Measurements from ENCODE around the gene USP36.

USP36 gene

DNA sequence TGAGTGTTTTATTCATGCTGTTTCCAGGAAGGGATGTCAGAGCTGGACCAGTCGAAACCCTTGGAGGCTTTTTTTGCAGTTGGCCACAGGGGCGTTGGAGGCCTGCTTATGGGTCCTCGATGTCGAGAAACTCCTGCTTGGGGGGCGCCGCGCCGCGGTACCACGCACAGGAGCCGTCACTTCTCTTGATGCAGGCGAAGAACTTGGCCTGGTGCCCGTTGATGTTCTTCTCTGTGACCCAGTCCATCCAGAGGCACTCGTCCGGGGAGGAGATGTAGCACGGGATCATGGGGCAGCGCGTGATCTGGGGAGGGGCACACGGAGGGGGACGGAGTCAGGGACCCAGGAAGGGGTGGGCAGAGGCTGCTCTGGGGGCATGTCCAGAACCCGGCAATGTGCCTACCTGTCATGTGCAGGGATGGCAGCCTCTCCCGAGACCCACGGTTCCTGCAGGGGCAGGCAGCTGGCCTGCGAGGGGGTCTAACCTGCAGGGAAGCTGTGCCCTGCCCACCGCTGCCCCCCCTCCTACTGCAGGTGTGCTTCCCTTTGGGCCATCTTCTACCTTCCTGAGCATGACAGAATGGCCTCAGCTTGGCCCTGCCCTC lies 15.0 kb upstream of the USP36 start:
- Histone ChIP-seq H3K9ac (ENCODE audit: low read length) (no peak overlapping the region), H4K20me1 (ENCODE audit: insufficient read depth, low read length) (no peaks in the 10 kb centered on the region), H3K27me3 (ENCODE audit: low read depth, low read length) (peaks cover 15% of the 10 kb centered on the region), H3K27ac (ENCODE audit: low read length) (no peak overlapping the region), H3K4me1 (ENCODE audit: low read length) (no peaks in the 10 kb centered on the region), H3K36me3 (replicated peaks; ENCODE audit: low read depth, low read length) (no peaks in the 10 kb centered on the region), H3K79me2 (ENCODE audit: low read length) (no peaks in the 10 kb centered on the region), H2AFZ (ENCODE audit: low read depth, low read length) (no peak overlapping the region), H3K4me2 (ENCODE audit: low read length) (no peak overlapping the region), H3K9me3 (ENCODE audit: insufficient read depth, low read length) (no peaks in the 10 kb centered on the region), H3K4me3 (ENCODE audit: low read length) (no peak overlapping the region)
- TF ChIP-seq CTCF (IDR thresholded peaks at IDR 0.05; ENCODE audit: low read depth, low read length) (no peak), EZH2phosphoT487 (IDR thresholded peaks at IDR 0.05; ENCODE audit: low read depth) (no peak)

GRCh38 chr17:78854508-78854907 lies 13.9 kb upstream of the USP36 start:
- Histone ChIP-seq H2AFZ (ENCODE audit: low read depth, low read length) (no peak overlapping the region), H3K4me2 (ENCODE audit: low read length) (no peak overlapping the region), H3K27me3 (ENCODE audit: low read depth, low read length) (peaks cover 11% of the 10 kb centered on the region), H3K79me2 (ENCODE audit: low read length) (no peaks in the 10 kb centered on the region), H3K27ac (ENCODE audit: low read length) (no peak overlapping the region), H3K9ac (ENCODE audit: low read length) (no peak overlapping the region), H3K4me1 (ENCODE audit: low read length) (no peaks in the 10 kb centered on the region), H4K20me1 (ENCODE audit: insufficient read depth, low read length) (no peaks in the 10 kb centered on the region), H3K36me3 (replicated peaks; ENCODE audit: low read depth, low read length) (no peaks in the 10 kb centered on the region), H3K9me3 (ENCODE audit: insufficient read depth, low read length) (no peaks in the 10 kb centered on the region), H3K4me3 (ENCODE audit: low read length) (no peak overlapping the region)
- no peak for TF ChIP-seq CTCF (IDR thresholded peaks at IDR 0.05; ENCODE audit: low read depth, low read length)
- TF ChIP-seq EZH2phosphoT487 (IDR thresholded peaks at IDR 0.05; ENCODE audit: low read depth), result no peak

DNA sequence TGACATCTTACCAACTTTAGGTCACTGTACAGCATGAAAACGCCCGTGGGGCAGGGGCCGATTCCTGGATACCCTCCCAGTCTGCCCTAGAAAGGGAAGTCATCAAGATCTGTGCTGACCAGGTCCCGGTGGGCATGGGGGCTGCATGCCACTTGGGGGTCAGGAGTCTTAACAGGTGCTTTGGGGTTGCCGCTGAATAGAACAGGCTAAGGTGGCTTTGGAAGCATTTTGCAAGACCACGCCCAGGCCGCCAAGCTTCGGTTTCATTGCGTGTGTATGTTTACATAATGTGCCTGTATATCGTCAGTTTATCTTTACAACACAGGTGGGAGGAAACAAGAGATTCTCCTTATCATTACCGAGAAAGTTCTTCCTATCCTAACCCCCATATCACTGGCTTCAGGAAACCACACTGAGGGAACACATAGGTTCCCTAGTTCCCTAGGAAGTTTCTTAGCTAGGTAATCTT lies 13.3 kb upstream of the USP36 start:
- no peak overlapping the region for H3K27ac ChIP-seq (ENCODE audit: low read length)
- H3K4me3 ChIP-seq (ENCODE audit: low read length), result no peak overlapping the region
- H4K20me1 ChIP-seq (ENCODE audit: insufficient read depth, low read length), result no peaks in the 10 kb centered on the region
- H3K27me3 ChIP-seq (ENCODE audit: low read depth, low read length), result peaks cover 11% of the 10 kb centered on the region
- H3K9me3 ChIP-seq (ENCODE audit: insufficient read depth, low read length), result no peaks in the 10 kb centered on the region
- no peak overlapping the region for H2AFZ ChIP-seq (ENCODE audit: low read depth, low read length)
- H3K4me1 ChIP-seq (ENCODE audit: low read length), result no peaks in the 10 kb centered on the region
- no peaks in the 10 kb centered on the region for H3K79me2 ChIP-seq (ENCODE audit: low read length)
- H3K4me2 ChIP-seq (ENCODE audit: low read length), result no peak overlapping the region
- no peaks in the 10 kb centered on the region for H3K36me3 ChIP-seq (replicated peaks; ENCODE audit: low read depth, low read length)
- TF ChIP-seq CTCF (IDR thresholded peaks at IDR 0.05; ENCODE audit: low read depth, low read length), result no peak
- no peak for TF ChIP-seq EZH2phosphoT487 (IDR thresholded peaks at IDR 0.05; ENCODE audit: low read depth)
- no peak overlapping the region for H3K9ac ChIP-seq (ENCODE audit: low read length)

DNA sequence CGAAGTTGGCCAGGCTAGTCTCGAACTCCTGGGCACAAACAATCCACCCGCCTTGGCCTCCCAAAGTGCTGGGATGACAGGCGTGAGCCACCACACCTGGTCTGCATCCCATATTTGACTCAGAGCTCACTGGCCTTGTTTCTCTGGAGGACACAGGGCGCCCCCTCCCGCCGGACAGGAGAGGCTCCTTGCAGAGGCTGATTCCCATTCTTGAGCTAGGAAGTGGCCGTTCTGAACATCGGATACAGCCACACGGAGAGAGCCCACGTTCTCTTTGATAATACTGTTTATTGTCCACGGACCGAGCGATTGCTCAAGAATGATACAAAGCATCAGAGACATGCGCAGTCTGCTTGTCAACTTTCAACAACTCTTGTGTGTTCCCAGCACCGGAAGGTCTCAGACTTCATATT lies 12.1 kb upstream of the USP36 start:
- no peaks in the 10 kb centered on the region for H3K36me3 ChIP-seq (replicated peaks; ENCODE audit: low read depth, low read length)
- no peaks in the 10 kb centered on the region for H3K79me2 ChIP-seq (ENCODE audit: low read length)
- H3K9ac ChIP-seq (ENCODE audit: low read length), result no peak overlapping the region
- H3K27ac ChIP-seq (ENCODE audit: low read length), result no peak overlapping the region
- no peaks in the 10 kb centered on the region for H3K9me3 ChIP-seq (ENCODE audit: insufficient read depth, low read length)
- H3K4me2 ChIP-seq (ENCODE audit: low read length), result no peak overlapping the region
- H3K4me3 ChIP-seq (ENCODE audit: low read length), result no peak overlapping the region
- no peak overlapping the region for H2AFZ ChIP-seq (ENCODE audit: low read depth, low read length)
- no peaks in the 10 kb centered on the region for H4K20me1 ChIP-seq (ENCODE audit: insufficient read depth, low read length)
- H3K27me3 ChIP-seq (ENCODE audit: low read depth, low read length), result peaks cover 11% of the 10 kb centered on the region; the same call in 1 of the 2 replicates
- no peaks in the 10 kb centered on the region for H3K4me1 ChIP-seq (ENCODE audit: low read length)
- TF ChIP-seq EZH2phosphoT487 (IDR thresholded peaks at IDR 0.05; ENCODE audit: low read depth) (no peak), CTCF (IDR thresholded peaks at IDR 0.05; ENCODE audit: low read depth, low read length) (no peak)
